K562 (cell line): ENCODE data around the gene MME. TPM values are rescaled to one million over a fixed set of nuclear protein-coding genes. Genes with fewer than 3 reads are reported as not detected.
A peak's percentile ranks its signal among the peaks of the same experiment; 100 is the strongest.

ENCODE experiments used
- ATAC-seq: fragments of 200-7000 bp; cut with Tn5 transposase; 3 replicates; pipeline ENCODE4 v1.9.1; 2020; ENCODE audit warnings: moderate library complexity
- BruUV-seq: library from RNA; stranded (reverse); fragments of 400-500 nt; replicated peaks from 2 replicates; lab custom pipeline; 2021; lab: Mats Ljungman, UMichigan
- CTCF ChIA-PET: fragments of 300-600 bp; formaldehyde crosslinking; extraction: SDS; loops from one replicate; lab custom pipeline; 2021; ENCODE audit warnings: low intra/inter-chr PET ratio; lab: Yijun Ruan, JAX
- POLR2A ChIA-PET: fragments of 300-600, 350-650 bp; sonication (Branson Sonifier 250); formaldehyde crosslinking; extraction: SDS; loops from one replicate; lab custom pipeline; 2021; ENCODE audit warnings: antibody characterized with exemption, inconsistent platforms; lab: Yijun Ruan, JAX
- DNase-seq, 4 experiments: peaks; one replicate each; pipeline versions ENCODE4 v3.0.0 to v3.0.0-alpha.2; 2011 to 2018; ENCODE audit warnings: low spot score in 3 of 4, mixed read lengths in 3 of 4; ENCODE audit errors: extremely low read depth in 1 of 4
- FAIRE-seq: peaks from 2 replicates; lab custom pipeline; 2011; peaks lifted over from hg19 to GRCh38; lab: Jason Lieb, UNC
- H2AFZ ChIP-seq: 2 replicates; pipeline ENCODE4 v1.6.0; 2011; ENCODE audit warnings: low read depth, low read length, control low read depth, inconsistent platforms
- H3K27ac ChIP-seq: fragments of 200-600 bp; 3 replicates; pipeline ENCODE4 v1.8.0; 2011; ENCODE audit warnings: low read depth, mild to moderate bottlenecking, control low read depth, inconsistent platforms, low read length, moderate library complexity, mixed read lengths; ENCODE audit errors: extremely low read depth
- H3K27me3 ChIP-seq, 2 experiments: fragments of 300-600 bp in 1 of 2; 2 replicates in 1 of 2; 3 replicates in 1 of 2; pipeline versions ENCODE4 v1.6.0 to v1.8.0; 2011; ENCODE audit warnings: inconsistent platforms in 2 of 2, low read length in 2 of 2, mild to moderate bottlenecking in 1 of 2, mixed read lengths in 1 of 2, moderate library complexity in 1 of 2; ENCODE audit not compliant: control insufficient read depth in 2 of 2, insufficient read depth in 2 of 2
- H3K36me3 ChIP-seq: fragments of 300-600 bp; 3 replicates; pipeline ENCODE4 v1.8.0; 2011; ENCODE audit warnings: mild to moderate bottlenecking, low read length, inconsistent platforms; ENCODE audit not compliant: control insufficient read depth, insufficient read depth
- H3K4me1 ChIP-seq, 2 experiments: fragments of 200-600 bp in 1 of 2; replicated peaks in 1 of 2; 2 replicates in 1 of 2; 3 replicates in 1 of 2; pipeline versions ENCODE4 v1.5.1 to v1.8.0; 2011; ENCODE audit warnings: inconsistent platforms in 2 of 2, low read length in 2 of 2, mild to moderate bottlenecking in 1 of 2, mixed read lengths in 1 of 2, moderate library complexity in 1 of 2; ENCODE audit not compliant: control insufficient read depth in 2 of 2, insufficient read depth in 2 of 2
- H3K4me2 ChIP-seq: 2 replicates; pipeline ENCODE4 v1.6.1; 2011; ENCODE audit warnings: low read length, control low read depth, inconsistent platforms, mixed read lengths; ENCODE audit not compliant: insufficient read depth
- H3K4me3 ChIP-seq: fragments of 200-600 bp; sonication (generic), shearing (Covaris generic); 2 replicates; pipeline ENCODE4 v1.5.1; 2016; ENCODE audit warnings: control low read depth, inconsistent platforms
- H3K79me2 ChIP-seq: fragments of 200-600 bp; 3 replicates; pipeline ENCODE4 v1.8.0; 2011; ENCODE audit warnings: low read length, inconsistent platforms; ENCODE audit not compliant: control insufficient read depth, insufficient read depth
- H3K9ac ChIP-seq, 2 experiments: 2 replicates each; pipeline versions ENCODE4 v1.6.0 to v1.6.1; 2011; ENCODE audit warnings: low read depth in 2 of 2, low read length in 2 of 2, control low read depth in 1 of 2, inconsistent platforms in 1 of 2, mild to moderate bottlenecking in 1 of 2, mixed read lengths in 1 of 2; ENCODE audit not compliant: insufficient read depth in 1 of 2
- H3K9me1 ChIP-seq: one replicate; pipeline ENCODE4 v1.6.0; 2011; ENCODE audit warnings: inconsistent platforms, mild to moderate bottlenecking, low read length, moderate library complexity; ENCODE audit not compliant: control insufficient read depth, insufficient read depth
- H3K9me3 ChIP-seq: replicated peaks from 2 replicates; pipeline ENCODE4 v1.5.1; 2011; ENCODE audit warnings: low read depth, low read length, inconsistent platforms; ENCODE audit not compliant: control insufficient read depth, insufficient read depth
- H4K20me1 ChIP-seq: replicated peaks from 2 replicates; pipeline ENCODE4 v1.6.1; 2011; ENCODE audit warnings: low read length, inconsistent platforms, mixed read lengths; ENCODE audit not compliant: control insufficient read depth, insufficient read depth
- CREB3L1 ChIP-seq: fragments of 450-650 bp; IDR thresholded peaks from 2 replicates; pipeline ENCODE4 v1.6.1; 2014; ENCODE audit warnings: low read depth, mild to moderate bottlenecking, moderate library complexity, borderline replicate concordance
- CSDE1 ChIP-seq, 2 experiments: fragments of 450-650 bp; IDR thresholded peaks; 2 replicates each; pipeline ENCODE4 v1.6.1; 2016; ENCODE audit warnings: mild to moderate bottlenecking in 1 of 2
- FIP1L1 ChIP-seq: fragments of 200-400 bp; formaldehyde crosslinking; IDR thresholded peaks from 2 replicates; pipeline ENCODE4 v1.6.1; 2018; ENCODE audit warnings: mild to moderate bottlenecking, low read depth, low read length; ENCODE audit not compliant: poor library complexity, severe bottlenecking
- OTX1 ChIP-seq: fragments of 450-650 bp; formaldehyde crosslinking; IDR thresholded peaks from 2 replicates; pipeline ENCODE4 v1.4.0; 2022; ENCODE audit warnings: mild to moderate bottlenecking
- POLR2A ChIP-seq: fragments of 450-650 bp; conservative IDR thresholded peaks from 2 replicates; pipeline ENCODE4 v1.6.1; 2016
- PTTG1 ChIP-seq: fragments of 450-650 bp; IDR thresholded peaks from 2 replicates; pipeline ENCODE4 v1.6.1; 2016; ENCODE audit warnings: low read depth, mild to moderate bottlenecking, missing genetic modification characterization, missing compliant biosample characterization
- ZNF165 ChIP-seq: fragments of 250-450 bp; sonication (Bioruptor Pico); IDR thresholded peaks from 2 replicates; pipeline ENCODE4 v1.4.0; 2020; ENCODE audit warnings: borderline replicate concordance
- ZNF184 ChIP-seq: sonication (generic); formaldehyde crosslinking; IDR thresholded peaks from 2 replicates; pipeline ENCODE4 v1.5.0; 2020; ENCODE audit warnings: missing genetic modification reagents
- ZNF239 ChIP-seq: fragments of 250-450 bp; sonication (Bioruptor Pico); IDR thresholded peaks from 2 replicates; pipeline ENCODE4 v1.4.0; 2020; ENCODE audit warnings: mild to moderate bottlenecking
- WGBS: fragments of 100-300 bp; shearing (Covaris generic); methylation state at CpG from one replicate; pipeline ENCODE4 v1.1.6; 2016; ENCODE audit warnings: low coverage, mixed read lengths; ENCODE audit not compliant: insufficient coverage; ENCODE audit errors: missing lambda C conversion rate; 5-methylcytosine and 5-hydroxymethylcytosine counted together
- in situ Hi-C: fragments of 300-500 bp; cut with MboI; formaldehyde crosslinking; loops from 4 replicates; pipeline ENCODE4 v1.15.0; 2018; ENCODE audit warnings: inconsistent platforms, mixed read lengths
- intact Hi-C: fragments of 100-400 bp; cut with micrococcal nuclease; formaldehyde crosslinking; loops from 2 replicates; pipeline ENCODE4 v1.14.2; 2022
- polyA plus RNA-seq, 8 experiments: library from polyadenylated mRNA; depleted of rRNA in 4 of 8; stranded (reverse) in 5 of 8; unstranded in 3 of 8; fragments of >200 nt; fragmentation: Nextera tagmentation in 2 of 8; fragmentation: Illumina TruSeq in 1 of 8; extraction: Ambion mirVana in 2 of 8; extraction: Trizol in 1 of 8; gene quantifications; 2 replicates each; pipeline versions ENCODE4 v1.2.1 to v1.2.3, GENCODE V29; 2011 to 2014; ENCODE audit warnings: inconsistent platforms in 1 of 8, missing spikeins in 1 of 8
- total RNA-seq, 7 experiments: library from RNA; depleted of rRNA in 6 of 7; stranded (reverse); fragments of >200 nt in 6 of 7; fragmentation: Illumina TruSeq in 2 of 7; extraction: Trizol in 2 of 7; gene quantifications; 2 replicates each; pipeline versions ENCODE4 v1.2.1 to v1.2.3, GENCODE V29; 2011 to 2021; ENCODE audit warnings: low replicate concordance in 1 of 7
- TF ChIP-seq, protein P1 (sequence below): fragments of 450-650 bp; formaldehyde crosslinking; IDR thresholded peaks from 2 replicates; pipeline ENCODE4 v1.4.0; 2022; ENCODE audit warnings: missing genetic modification characterization
- TF ChIP-seq, protein P2 (sequence below): fragments of 450-650 bp; IDR thresholded peaks from 2 replicates; pipeline ENCODE4 v1.6.1; 2018; ENCODE audit not compliant: partially characterized antibody

MME gene
- total and polyA plus RNA-seq, 9 of the 15 experiments (the other 6 are each of a cell fraction or from before 2014, with no cell fraction given) = 0.80 to 8.6 (median 2.5) TPM

GRCh38 chr3:155228676-155229075 lies 148.6 kb downstream of the MME start:
- Histone ChIP-seq H3K9ac (no peak overlapping the region), H2AFZ (peak overlapping the region; percentile 84), H3K27ac (no peak overlapping the region), H3K9me1 (no peaks in the 10 kb centered on the region), H3K9me3 (no peaks in the 10 kb centered on the region), H3K4me3 (no peak overlapping the region), H3K27me3 (no peaks in the 10 kb centered on the region), H3K79me2 (no peaks in the 10 kb centered on the region), H4K20me1 (no peaks in the 10 kb centered on the region), H3K4me1 (peaks cover 0 to 25% of the 10 kb centered on the region in 2 experiments; a peak in 3 of 5 replicates), H3K36me3 (no peaks in the 10 kb centered on the region), H3K4me2 (no peak overlapping the region)
- intact Hi-C loops = no loop called here
- in situ Hi-C loops = no loop called here
- TF ChIP-seq POLR2A (no peak), ZNF239 (CRISPR knock-in tag) (no peak), ZNF184 (CRISPR knock-in tag) (no peak), PTTG1 (tag) (no peak), FIP1L1 (no peak), ZNF165 (CRISPR knock-in tag) (no peak), CSDE1 (IDR thresholded peaks at IDR 0.05) (no peak), OTX1 (CRISPR knock-in tag) (no peak), CREB3L1 (no peak)
- TF ChIP-seq, protein P1, sequence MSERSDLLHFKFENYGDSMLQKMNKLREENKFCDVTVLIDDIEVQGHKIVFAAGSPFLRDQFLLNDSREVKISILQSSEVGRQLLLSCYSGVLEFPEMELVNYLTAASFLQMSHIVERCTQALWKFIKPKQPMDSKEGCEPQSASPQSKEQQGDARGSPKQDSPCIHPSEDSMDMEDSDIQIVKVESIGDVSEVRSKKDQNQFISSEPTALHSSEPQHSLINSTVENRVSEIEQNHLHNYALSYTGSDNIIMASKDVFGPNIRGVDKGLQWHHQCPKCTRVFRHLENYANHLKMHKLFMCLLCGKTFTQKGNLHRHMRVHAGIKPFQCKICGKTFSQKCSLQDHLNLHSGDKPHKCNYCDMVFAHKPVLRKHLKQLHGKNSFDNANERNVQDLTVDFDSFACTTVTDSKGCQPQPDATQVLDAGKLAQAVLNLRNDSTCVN (CRISPR knock-in tag) = no peak
- TF ChIP-seq, protein P2, sequence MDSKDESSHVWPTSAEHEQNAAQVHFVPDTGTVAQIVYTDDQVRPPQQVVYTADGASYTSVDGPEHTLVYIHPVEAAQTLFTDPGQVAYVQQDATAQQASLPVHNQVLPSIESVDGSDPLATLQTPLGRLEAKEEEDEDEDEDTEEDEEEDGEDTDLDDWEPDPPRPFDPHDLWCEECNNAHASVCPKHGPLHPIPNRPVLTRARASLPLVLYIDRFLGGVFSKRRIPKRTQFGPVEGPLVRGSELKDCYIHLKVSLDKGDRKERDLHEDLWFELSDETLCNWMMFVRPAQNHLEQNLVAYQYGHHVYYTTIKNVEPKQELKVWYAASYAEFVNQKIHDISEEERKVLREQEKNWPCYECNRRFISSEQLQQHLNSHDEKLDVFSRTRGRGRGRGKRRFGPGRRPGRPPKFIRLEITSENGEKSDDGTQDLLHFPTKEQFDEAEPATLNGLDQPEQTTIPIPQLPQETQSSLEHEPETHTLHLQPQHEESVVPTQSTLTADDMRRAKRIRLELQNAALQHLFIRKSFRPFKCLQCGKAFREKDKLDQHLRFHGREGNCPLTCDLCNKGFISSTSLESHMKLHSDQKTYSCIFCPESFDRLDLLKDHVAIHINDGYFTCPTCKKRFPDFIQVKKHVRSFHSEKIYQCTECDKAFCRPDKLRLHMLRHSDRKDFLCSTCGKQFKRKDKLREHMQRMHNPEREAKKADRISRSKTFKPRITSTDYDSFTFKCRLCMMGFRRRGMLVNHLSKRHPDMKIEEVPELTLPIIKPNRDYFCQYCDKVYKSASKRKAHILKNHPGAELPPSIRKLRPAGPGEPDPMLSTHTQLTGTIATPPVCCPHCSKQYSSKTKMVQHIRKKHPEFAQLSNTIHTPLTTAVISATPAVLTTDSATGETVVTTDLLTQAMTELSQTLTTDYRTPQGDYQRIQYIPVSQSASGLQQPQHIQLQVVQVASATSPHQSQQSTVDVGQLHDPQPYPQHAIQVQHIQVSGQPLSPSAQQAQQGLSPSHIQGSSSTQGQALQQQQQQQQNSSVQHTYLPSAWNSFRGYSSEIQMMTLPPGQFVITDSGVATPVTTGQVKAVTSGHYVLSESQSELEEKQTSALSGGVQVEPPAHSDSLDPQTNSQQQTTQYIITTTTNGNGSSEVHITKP = no peak
- POLR2A ChIA-PET = interaction anchor here (1.3 kb wide), 1 partner anchor 26 kb away, joined by 5 read pairs; no protein-coding TSS in a partner anchor
- no peak for ATAC-seq
- BruUV-seq = no TSS peak
- CTCF ChIA-PET = interaction anchor here (0.6 kb wide), 1 partner anchor 569 kb away, joined by 3 read pairs; no protein-coding TSS in a partner anchor
- DNase-seq = no peak
- peak; percentile 72 for FAIRE-seq
- WGBS = 100% methylated on average over 1 of the region's 1 CpG
